Lower lobe of right lung (tissue), 2 donors: Measurements from ENCODE around the gene RASA3. TPM values are rescaled to one million over a fixed set of nuclear protein-coding genes. Genes with fewer than 3 reads are reported as not detected.
A peak's percentile ranks its signal among the peaks of the same experiment; 100 is the strongest.

Experiments used
- ATAC-seq, 2 donors: fragments of 200-7000 bp; cut with Tn5 transposase; one replicate each; pipeline ENCODE4 v1.9.1; 2020 to 2022; ENCODE audit warnings: mild to moderate bottlenecking in 2 of 2, moderate library complexity in 2 of 2
- DNase-seq: peaks from one replicate; pipeline ENCODE4 v3.0.0-alpha.2; 2020
- H3K27ac ChIP-seq: fragments of 200-600 bp; one replicate; pipeline ENCODE4 v1.8.0; 2022
- H3K27me3 ChIP-seq: fragments of 200-600 bp; one replicate; pipeline ENCODE4 v1.8.0; 2022; ENCODE audit warnings: low read depth
- H3K36me3 ChIP-seq: fragments of 200-600 bp; one replicate; pipeline ENCODE4 v1.8.0; 2022; ENCODE audit warnings: mild to moderate bottlenecking
- H3K4me1 ChIP-seq: fragments of 200-600 bp; one replicate; pipeline ENCODE4 v1.8.0; 2022
- H3K4me3 ChIP-seq: fragments of 200-600 bp; one replicate; pipeline ENCODE4 v1.8.0; 2022; ENCODE audit warnings: mild to moderate bottlenecking
- H3K9me3 ChIP-seq: fragments of 200-600 bp; one replicate; pipeline ENCODE4 v1.8.0; 2022
- CTCF ChIP-seq: fragments of 200-600 bp; IDR thresholded peaks from one replicate; pipeline ENCODE4 v1.8.0; 2022; ENCODE audit warnings: antibody characterized with exemption, mild to moderate bottlenecking
- intact Hi-C: fragments of 100-400 bp; cut with DNase I; formaldehyde crosslinking; loops from one replicate; pipeline ENCODE4 v1.11.0; 2022
- total RNA-seq: library from RNA; stranded (reverse); fragmentation: NEBNext Ultra II Directional; extraction: Animal tissue kit (Norgen Biotek cat#: 25700); gene quantifications from one replicate; pipeline ENCODE4 v1.2.1, GENCODE V29; 2021
- donor health status: DM: no; HTN: yes; CAD: no; lungs with severe emphysema.

The RASA3 gene
- total RNA-seq, 1 donor from 2014 or later: 19.1 TPM

DNA sequence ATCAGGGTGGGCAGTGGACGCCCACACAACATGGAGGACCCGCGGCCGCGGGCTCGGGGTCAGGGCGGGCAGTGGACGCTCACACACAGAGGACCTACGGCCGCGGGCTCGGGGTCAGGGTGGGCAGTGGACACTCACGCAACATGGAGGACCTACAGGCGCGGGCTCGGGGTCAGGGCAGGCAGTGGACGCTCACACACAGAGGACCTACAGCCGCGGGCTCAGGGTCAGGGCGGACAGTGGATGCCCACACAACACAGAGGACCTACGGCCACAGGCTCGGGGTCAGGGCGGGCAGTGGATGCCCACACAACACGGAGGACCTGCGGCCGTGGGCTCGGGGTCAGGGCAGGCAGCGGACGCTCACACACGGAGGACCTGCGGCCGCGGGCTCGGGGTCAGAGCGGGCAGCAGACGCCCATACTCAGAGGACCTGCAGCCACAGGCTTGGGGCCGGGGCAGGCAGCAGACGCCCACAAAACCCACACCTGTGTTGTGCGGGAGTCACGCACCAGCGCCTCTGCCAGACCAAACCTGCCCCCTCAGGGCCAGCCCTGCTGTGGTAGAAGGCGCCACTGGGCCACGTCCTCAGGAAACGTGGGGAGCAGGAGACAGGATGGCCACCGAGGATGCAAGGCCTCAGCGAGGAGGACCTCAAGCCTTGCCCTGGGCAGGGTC lies 131.0 kb downstream of the RASA3 start:
- Histone ChIP-seq H3K9me3 (no peaks in the 10 kb centered on the region), H3K27me3 (no peaks in the 10 kb centered on the region), H3K27ac (no peak overlapping the region), H3K4me1 (peaks cover 5% of the 10 kb centered on the region), H3K36me3 (peaks cover 19% of the 10 kb centered on the region), H3K4me3 (no peak overlapping the region)
- peak; percentile 46 for DNase-seq
- ATAC-seq: peak in 1 of 2 donors; percentile 47
- intact Hi-C loops: no loop called here
- TF ChIP-seq CTCF: no peak

DNA sequence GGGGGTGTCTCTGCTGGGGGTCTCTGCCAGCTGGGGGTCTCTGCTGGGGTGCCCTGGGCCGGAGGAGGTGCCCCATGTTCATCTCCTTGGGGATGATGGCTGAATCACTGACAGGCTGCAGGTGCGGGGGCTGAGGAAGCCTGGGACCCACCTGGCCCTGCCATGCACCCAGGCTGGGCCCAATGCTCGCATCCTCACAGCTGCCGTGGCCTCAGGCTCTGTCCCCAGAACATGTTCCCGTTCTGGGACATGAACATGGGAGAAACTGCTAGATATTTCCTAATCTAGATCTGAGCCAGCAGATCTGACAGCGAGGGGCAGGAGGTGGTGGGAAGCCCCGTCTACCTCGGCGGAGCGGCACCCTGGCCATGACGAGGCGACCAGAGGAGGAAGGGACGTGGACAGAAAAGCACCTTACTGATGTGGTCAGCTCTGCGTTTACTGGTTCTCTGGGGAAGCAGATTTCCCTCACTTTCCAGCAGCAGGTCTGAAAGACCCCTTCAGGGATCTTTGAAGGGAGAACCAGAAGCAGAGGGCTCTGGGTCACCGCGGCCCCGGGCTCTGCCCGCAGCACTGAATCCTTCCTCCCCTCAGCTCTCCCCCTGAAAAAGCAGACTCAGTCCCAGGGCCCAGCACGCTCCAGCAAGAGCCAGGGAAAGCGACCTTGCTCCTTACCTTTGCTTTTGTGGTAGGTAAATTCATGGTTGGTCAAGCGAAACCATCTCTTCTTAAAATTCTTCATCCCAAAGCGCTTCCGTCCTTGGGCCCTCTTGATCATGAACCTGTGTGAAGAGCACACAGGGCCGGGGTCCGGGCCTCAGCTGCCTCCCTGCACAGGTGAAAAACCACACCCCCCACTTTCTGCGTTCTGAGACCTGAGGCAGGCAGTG lies 132.0 kb downstream of the RASA3 start:
- H3K4me1 ChIP-seq: peaks cover 5% of the 10 kb centered on the region
- DNase-seq: peak; percentile 23
- TF ChIP-seq CTCF: no peak
- intact Hi-C loops: no loop called here
- H3K9me3 ChIP-seq: no peaks in the 10 kb centered on the region
- no peak overlapping the region for H3K4me3 ChIP-seq
- peaks cover 25% of the 10 kb centered on the region for H3K36me3 ChIP-seq
- no peak overlapping the region for H3K27ac ChIP-seq
- H3K27me3 ChIP-seq: no peaks in the 10 kb centered on the region
- ATAC-seq: no peak

DNA sequence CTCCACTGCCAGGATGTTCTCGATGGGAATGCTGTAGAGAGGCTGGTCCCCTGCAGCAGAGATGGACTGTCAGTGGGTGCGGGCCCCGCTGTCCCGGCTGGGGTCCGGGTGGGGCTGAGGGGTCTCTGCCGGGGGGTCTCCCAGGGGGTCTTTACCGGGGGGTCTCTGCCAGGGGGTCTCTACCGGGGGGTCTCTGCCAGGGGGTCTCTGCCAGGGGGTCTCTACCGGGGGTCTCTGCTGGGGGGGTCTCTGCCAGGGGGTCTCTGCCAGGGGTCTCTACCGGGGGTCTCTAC lies 132.9 kb downstream of the RASA3 start:
- DNase-seq: no peak
- Histone ChIP-seq H3K4me1 (peaks cover 5% of the 10 kb centered on the region), H3K4me3 (no peak overlapping the region), H3K27ac (no peak overlapping the region), H3K9me3 (no peaks in the 10 kb centered on the region), H3K27me3 (no peaks in the 10 kb centered on the region), H3K36me3 (peaks cover 34% of the 10 kb centered on the region)
- no peak for TF ChIP-seq CTCF
- intact Hi-C loops: no loop called here
- ATAC-seq: no peak

- Histone ChIP-seq H3K4me3 (no peak overlapping the region), H3K9me3 (no peaks in the 10 kb centered on the region), H3K27me3 (no peaks in the 10 kb centered on the region), H3K27ac (peak overlapping the region; percentile 11), H3K36me3 (peaks cover 39% of the 10 kb centered on the region), H3K4me1 (peaks cover 5% of the 10 kb centered on the region)
- ATAC-seq (no peak), DNase-seq (peak; percentile 30)
- intact Hi-C loops: no loop called here
- no peak for TF ChIP-seq CTCF
Measured at GRCh38 chr13:113998781-113999617, 133.4 kb downstream of the RASA3 start.
